Natural killer cell treated with Interleukin-12 subunit alpha and Interleukin-12 subunit beta and Interleukin-15 and Interleukin-18, amount 100 ng/mL, for 72 hours (primary cell): ENCODE data around the gene RPRD1A. TPM values are rescaled to one million over a fixed set of nuclear protein-coding genes. Genes with fewer than 3 reads are reported as not detected.
A peak's percentile ranks its signal among the peaks of the same experiment; 100 is the strongest.
"Not testable (repeated sequence)": the region's sequence is repeated elsewhere in the genome, so short reads cannot be mapped to it uniquely, and the experiment has no call there.

Experiments used
- ATAC-seq, 2 donors: fragments of 150-1000 bp; cut with Tn5 transposase in 1 of 2; sonication (Bioruptor Pico), chemical (Tn5 transposase) in 1 of 2; 2 replicates each; pipeline ENCODE4 v1.10.0; 2021
- DNase-seq: peaks from one replicate; pipeline ENCODE4 v3.0.0; 2022; ENCODE audit warnings: low spot score
- H3K27ac Mint-ChIP-seq, 2 donors: 1 replicate in 1 of 2; 2 replicates in 1 of 2; pipeline ENCODE4 v1.8.0; 2022; ENCODE audit warnings: mixed read lengths in 2 of 2, mild to moderate bottlenecking in 1 of 2, moderate library complexity in 1 of 2
- H3K27me3 Mint-ChIP-seq, 2 donors: 1 replicate in 1 of 2; 2 replicates in 1 of 2; pipeline ENCODE4 v1.8.0; 2022; ENCODE audit warnings: mixed read lengths in 2 of 2
- H3K36me3 Mint-ChIP-seq: one replicate; pipeline ENCODE4 v1.8.0; 2022; ENCODE audit warnings: mixed read lengths
- H3K4me1 Mint-ChIP-seq, 2 donors: 1 replicate in 1 of 2; 2 replicates in 1 of 2; pipeline ENCODE4 v1.8.0; 2022; ENCODE audit warnings: low read depth in 2 of 2, mixed read lengths in 2 of 2, mild to moderate bottlenecking in 1 of 2
- H3K4me3 Mint-ChIP-seq: one replicate; pipeline ENCODE4 v1.8.0; 2022; ENCODE audit warnings: mixed read lengths
- H3K9me3 Mint-ChIP-seq: 2 replicates; pipeline ENCODE4 v1.8.0; 2022; ENCODE audit warnings: mixed read lengths
- total RNA-seq, 2 donors: library from RNA; stranded (reverse); gene quantifications; one replicate each; pipeline ENCODE4 v1.2.3, GENCODE V29; 2022

The RPRD1A gene, protein sequence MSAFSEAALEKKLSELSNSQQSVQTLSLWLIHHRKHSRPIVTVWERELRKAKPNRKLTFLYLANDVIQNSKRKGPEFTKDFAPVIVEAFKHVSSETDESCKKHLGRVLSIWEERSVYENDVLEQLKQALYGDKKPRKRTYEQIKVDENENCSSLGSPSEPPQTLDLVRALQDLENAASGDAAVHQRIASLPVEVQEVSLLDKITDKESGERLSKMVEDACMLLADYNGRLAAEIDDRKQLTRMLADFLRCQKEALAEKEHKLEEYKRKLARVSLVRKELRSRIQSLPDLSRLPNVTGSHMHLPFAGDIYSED
- 10 to 100 TPM; 16.0 to 38.6 TPM for total RNA-seq

- DNase-seq, result peak; percentile 99
- Mint-ChIP-seq H3K27ac (peak within 1 kb of the TSS; percentile 89 to 94), H3K36me3 (no peaks in the 10 kb centered on the region)
Observed at GRCh38 chr18:36067055-36067957, at the start of gene RPRD1A. Gene RPRD1A, minus strand, starts transcription at chr18:36067559. Its CDS starts 155 bp downstream, at chr18:36067404.

GRCh38 chr18:36116771-36117170 lies 49.4 kb upstream of the RPRD1A start:
- not testable (repeated sequence) for H3K27ac Mint-ChIP-seq, H3K4me3 Mint-ChIP-seq, ATAC-seq, DNase-seq, H3K4me1 Mint-ChIP-seq, H3K27me3 Mint-ChIP-seq, H3K9me3 Mint-ChIP-seq
- H3K36me3 Mint-ChIP-seq, result peaks cover 31% of the 10 kb centered on the region

More at GRCh38 chr18:36067055-36067957, at the start of gene RPRD1A:
- peak within 1 kb of the TSS; percentile 95 for H3K4me3 Mint-ChIP-seq
- ATAC-seq, result peak; percentile 95 to 97
- H3K9me3 Mint-ChIP-seq, result no peaks in the 10 kb centered on the region
- H3K27me3 Mint-ChIP-seq, result no peaks in the 10 kb centered on the region
- H3K4me1 Mint-ChIP-seq, result peaks cover 19 to 24% of the 10 kb centered on the region in 2 donors

DNA sequence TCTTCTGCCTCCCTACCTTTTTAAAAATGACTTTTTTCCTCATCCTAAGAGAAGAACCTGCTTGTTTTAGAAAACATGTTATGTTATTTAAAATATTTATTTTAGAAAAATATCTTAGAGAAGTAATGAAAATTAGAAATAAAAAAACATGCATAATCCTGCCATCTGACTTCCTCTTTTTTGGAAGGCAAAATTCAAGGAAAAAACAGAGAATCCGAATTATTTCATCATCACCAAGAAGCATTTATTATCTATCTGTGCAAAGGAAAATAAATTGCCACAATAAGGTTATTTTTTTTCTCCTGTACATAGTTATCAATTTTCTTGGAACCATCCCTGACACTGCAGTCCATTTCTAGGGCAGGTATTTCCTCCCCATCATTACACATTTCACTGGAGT lies 47.4 kb upstream of the RPRD1A start:
- Mint-ChIP-seq H3K4me3 (no peak overlapping the region), H3K27me3 (no peaks in the 10 kb centered on the region), H3K9me3 (no peaks in the 10 kb centered on the region), H3K36me3 (peaks cover 37% of the 10 kb centered on the region), H3K4me1 (no peaks in the 10 kb centered on the region), H3K27ac (no peak overlapping the region)
- DNase-seq (no peak), ATAC-seq (no peak)

DNA sequence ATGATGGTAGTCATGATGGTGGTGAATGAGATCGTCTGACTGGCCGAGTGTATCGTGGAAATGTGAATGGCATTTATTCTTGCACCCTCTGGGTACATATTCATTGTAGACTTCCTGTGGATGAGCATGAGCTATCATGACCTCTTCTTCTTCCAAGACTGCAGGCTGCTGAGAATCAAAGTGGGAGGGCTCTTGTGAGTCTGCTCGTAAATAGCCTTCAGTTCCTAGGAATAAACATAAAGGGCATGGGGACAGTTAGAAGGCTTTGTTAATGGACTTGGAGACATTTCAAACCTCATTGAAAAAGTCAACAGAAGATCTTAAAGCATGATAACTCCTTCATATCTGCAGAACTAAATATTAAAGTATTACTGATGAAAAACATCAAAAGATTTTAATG lies 46.9 kb upstream of the RPRD1A start:
- no peaks in the 10 kb centered on the region for H3K27me3 Mint-ChIP-seq
- H3K9me3 Mint-ChIP-seq, result no peaks in the 10 kb centered on the region
- no peak overlapping the region for H3K27ac Mint-ChIP-seq
- ATAC-seq (no peak), DNase-seq (no peak)
- H3K4me3 Mint-ChIP-seq, result no peak overlapping the region
- no peaks in the 10 kb centered on the region for H3K4me1 Mint-ChIP-seq
- H3K36me3 Mint-ChIP-seq, result peaks cover 39% of the 10 kb centered on the region

DNA sequence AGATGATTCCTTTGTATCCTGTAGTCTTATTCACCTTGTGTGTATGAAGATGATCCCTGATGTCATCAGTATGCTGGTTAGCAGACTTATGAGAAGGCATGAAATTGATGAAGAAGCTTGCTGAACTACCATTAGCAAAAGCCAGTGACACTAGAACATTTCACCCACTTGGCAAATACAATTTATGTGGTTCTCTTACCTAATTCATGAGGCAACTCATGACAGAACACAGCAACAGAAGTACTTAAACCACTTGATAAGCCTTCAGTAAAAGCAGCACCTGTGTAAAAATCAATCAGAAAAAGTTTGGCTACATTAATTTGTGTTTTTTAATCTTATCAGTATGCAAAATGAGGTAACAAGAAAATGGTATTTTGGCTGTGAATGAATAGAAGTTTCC lies 44.9 kb upstream of the RPRD1A start:
- ATAC-seq, result no peak
- H3K36me3 Mint-ChIP-seq, result peaks cover 36% of the 10 kb centered on the region
- no peaks in the 10 kb centered on the region for H3K4me1 Mint-ChIP-seq
- no peaks in the 10 kb centered on the region for H3K9me3 Mint-ChIP-seq
- no peak overlapping the region for H3K27ac Mint-ChIP-seq
- H3K4me3 Mint-ChIP-seq, result no peak overlapping the region
- DNase-seq, result no peak
- no peaks in the 10 kb centered on the region for H3K27me3 Mint-ChIP-seq

DNA sequence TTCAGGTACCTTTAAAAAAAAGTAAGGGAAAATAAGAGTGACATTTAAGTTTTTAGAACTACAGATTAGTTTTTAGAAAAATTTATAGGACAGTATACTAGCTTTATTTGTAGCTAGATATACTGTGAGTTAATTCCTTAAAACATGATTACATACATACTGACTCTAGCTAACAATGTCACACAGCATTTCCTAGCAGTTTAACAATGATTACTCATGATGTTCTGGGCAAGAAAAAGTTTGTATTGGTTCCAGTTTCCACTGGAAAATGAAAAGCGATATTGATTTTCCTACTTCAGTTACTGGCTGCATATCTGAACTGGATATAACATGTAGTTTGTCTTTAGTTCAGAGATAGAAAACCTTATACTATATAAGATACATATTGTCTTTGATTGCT lies 42.4 kb upstream of the RPRD1A start:
- H3K4me1 Mint-ChIP-seq, result no peaks in the 10 kb centered on the region
- no peak for DNase-seq
- no peak overlapping the region for H3K4me3 Mint-ChIP-seq
- H3K27me3 Mint-ChIP-seq, result no peaks in the 10 kb centered on the region
- no peaks in the 10 kb centered on the region for H3K9me3 Mint-ChIP-seq
- no peak for ATAC-seq
- no peak overlapping the region for H3K27ac Mint-ChIP-seq
- H3K36me3 Mint-ChIP-seq, result peaks cover 28% of the 10 kb centered on the region

GRCh38 chr18:36108601-36109000 lies 41.2 kb upstream of the RPRD1A start:
- Mint-ChIP-seq H3K4me1 (no peaks in the 10 kb centered on the region), H3K27me3 (no peaks in the 10 kb centered on the region), H3K9me3 (no peaks in the 10 kb centered on the region), H3K4me3 (no peak overlapping the region), H3K36me3 (peaks cover 22% of the 10 kb centered on the region), H3K27ac (no peak overlapping the region)
- DNase-seq, result no peak
- no peak for ATAC-seq

DNA sequence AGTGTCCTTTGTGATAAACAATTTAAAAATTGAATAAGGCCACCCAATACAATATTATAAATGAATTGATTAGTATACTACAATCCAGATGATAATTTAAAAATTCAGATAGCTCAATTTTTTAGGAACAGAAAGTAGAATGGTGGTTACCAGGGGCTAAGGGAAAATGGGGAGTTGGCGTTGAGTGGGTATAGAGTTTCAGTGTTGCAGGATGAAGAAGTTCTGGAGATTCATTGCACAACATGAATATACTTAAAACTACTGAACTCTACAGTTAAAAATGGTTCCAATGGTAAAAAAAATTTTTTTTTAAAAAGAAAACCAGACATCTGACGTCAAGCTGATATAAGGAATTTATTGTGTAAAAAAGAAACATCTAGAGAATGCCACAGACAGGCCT lies 40.8 kb upstream of the RPRD1A start:
- peaks cover 22% of the 10 kb centered on the region for H3K36me3 Mint-ChIP-seq
- no peak overlapping the region for H3K4me3 Mint-ChIP-seq
- no peak for ATAC-seq
- no peaks in the 10 kb centered on the region for H3K4me1 Mint-ChIP-seq
- H3K27ac Mint-ChIP-seq, result no peak overlapping the region
- no peaks in the 10 kb centered on the region for H3K27me3 Mint-ChIP-seq
- no peak for DNase-seq
- H3K9me3 Mint-ChIP-seq, result no peaks in the 10 kb centered on the region

GRCh38 chr18:36107477-36107876 lies 40.1 kb upstream of the RPRD1A start:
- ATAC-seq (no peak), DNase-seq (no peak)
- Mint-ChIP-seq H3K27me3 (no peaks in the 10 kb centered on the region), H3K4me1 (no peaks in the 10 kb centered on the region), H3K9me3 (no peaks in the 10 kb centered on the region), H3K27ac (no peak overlapping the region), H3K4me3 (no peak overlapping the region), H3K36me3 (peaks cover 18% of the 10 kb centered on the region)

GRCh38 chr18:36104749-36105148 lies 37.4 kb upstream of the RPRD1A start:
- ATAC-seq (no peak), DNase-seq (no peak)
- Mint-ChIP-seq H3K4me3 (no peak overlapping the region), H3K4me1 (no peaks in the 10 kb centered on the region), H3K27me3 (peaks cover 0 to 4% of the 10 kb centered on the region in 2 donors), H3K27ac (no peak overlapping the region), H3K9me3 (no peaks in the 10 kb centered on the region), H3K36me3 (peaks cover 6% of the 10 kb centered on the region)

DNA sequence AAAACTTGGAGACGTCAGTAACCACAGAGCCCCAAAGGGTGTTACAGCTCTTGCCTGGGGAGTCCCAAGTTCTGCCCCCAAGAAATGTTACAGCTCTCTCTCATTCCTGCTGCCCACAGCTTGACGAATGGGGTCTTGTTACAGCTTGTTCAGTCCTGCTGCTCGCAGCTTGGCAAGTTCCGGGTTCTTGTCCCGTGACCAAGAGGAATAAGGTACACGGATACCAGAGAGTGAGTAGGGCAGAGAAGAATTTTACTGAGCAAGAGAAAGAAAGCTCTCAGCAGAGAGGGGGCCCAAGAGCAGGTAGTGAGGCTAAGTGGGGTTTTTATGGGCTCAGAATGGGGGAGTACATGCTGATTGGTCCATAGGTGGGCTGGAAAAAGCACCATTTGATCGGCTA lies 34.6 kb upstream of the RPRD1A start:
- DNase-seq (no peak), ATAC-seq (no peak)
- H3K4me1 Mint-ChIP-seq, result no peaks in the 10 kb centered on the region
- no peaks in the 10 kb centered on the region for H3K9me3 Mint-ChIP-seq
- H3K4me3 Mint-ChIP-seq, result no peak overlapping the region
- no peak overlapping the region for H3K27ac Mint-ChIP-seq
- H3K36me3 Mint-ChIP-seq, result no peaks in the 10 kb centered on the region
- H3K27me3 Mint-ChIP-seq, result peaks cover 0 to 7% of the 10 kb centered on the region in 2 donors

DNA sequence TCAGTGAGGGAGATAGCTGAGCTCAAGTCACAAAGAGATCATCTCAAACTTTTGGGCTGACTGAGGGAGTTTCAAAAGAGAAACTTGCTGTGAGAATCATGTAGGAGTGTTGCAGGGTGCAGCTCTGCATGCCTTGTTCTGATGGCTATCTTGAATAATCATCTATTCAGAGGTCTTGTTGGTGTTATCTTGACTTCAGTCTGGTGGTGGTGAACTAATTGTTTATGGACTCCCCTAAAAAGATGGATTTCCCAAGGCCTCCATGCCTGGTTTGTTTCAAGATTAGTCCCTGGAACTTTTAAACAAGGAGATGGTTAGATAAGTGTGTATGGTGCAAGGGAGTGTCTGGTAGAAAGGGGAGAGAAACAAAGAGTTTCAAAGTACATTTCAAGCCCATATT lies 32.0 kb upstream of the RPRD1A start:
- Mint-ChIP-seq H3K27me3 (peaks cover 0 to 10% of the 10 kb centered on the region in 2 donors), H3K27ac (no peak overlapping the region), H3K9me3 (no peaks in the 10 kb centered on the region), H3K36me3 (no peaks in the 10 kb centered on the region), H3K4me1 (no peaks in the 10 kb centered on the region), H3K4me3 (no peak overlapping the region)
- ATAC-seq (no peak), DNase-seq (no peak)

DNA sequence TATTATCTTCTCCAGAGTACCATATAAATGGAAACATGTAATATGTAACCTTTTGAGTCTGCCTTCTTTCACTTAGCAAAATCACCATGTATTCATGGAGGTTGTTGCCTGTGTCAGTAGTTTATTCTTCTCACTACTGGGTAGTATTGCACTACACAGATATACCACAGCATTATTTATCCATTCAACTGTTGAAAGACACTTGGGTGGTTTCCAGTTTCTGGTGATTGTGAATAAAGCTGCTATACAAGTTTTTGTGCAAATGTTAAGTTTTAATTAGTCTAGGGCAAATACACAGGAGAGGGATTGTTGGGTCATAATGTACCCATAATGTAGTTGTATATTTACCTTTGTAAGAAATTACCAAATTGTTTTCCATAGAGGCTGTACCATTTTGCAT lies 29.6 kb upstream of the RPRD1A start:
- ATAC-seq, result no peak
- Mint-ChIP-seq H3K4me3 (no peak overlapping the region), H3K36me3 (no peaks in the 10 kb centered on the region), H3K4me1 (peaks cover 0 to 12% of the 10 kb centered on the region in 2 donors), H3K27me3 (peaks cover 0 to 10% of the 10 kb centered on the region in 2 donors), H3K27ac (no peak overlapping the region), H3K9me3 (no peaks in the 10 kb centered on the region)
- no peak for DNase-seq

GRCh38 chr18:36095936-36096519 lies 28.7 kb upstream of the RPRD1A start:
- no peak for ATAC-seq
- no peak for DNase-seq
- H3K27me3 Mint-ChIP-seq, result peaks cover 0 to 10% of the 10 kb centered on the region in 2 donors

More at GRCh38 chr18:36095936-36096519, 28.7 kb upstream of the RPRD1A start:
- no peaks in the 10 kb centered on the region for H3K9me3 Mint-ChIP-seq
- H3K4me1 Mint-ChIP-seq, result peaks cover 0 to 12% of the 10 kb centered on the region in 2 donors
- no peak overlapping the region for H3K27ac Mint-ChIP-seq
- no peaks in the 10 kb centered on the region for H3K36me3 Mint-ChIP-seq
- no peak overlapping the region for H3K4me3 Mint-ChIP-seq
